Trophoblast cell (in vitro differentiated cells and primary cell): ENCODE measurements around the gene PRKCE.

Source experiments
- DNase-seq, 2 donors: peaks; one replicate each; pipeline ENCODE4 v3.0.0-alpha.2; 2016
- H2AFZ ChIP-seq: 2 replicates; pipeline ENCODE4 v1.6.1; 2013; ENCODE audit warnings: low read length, moderate library complexity, mild to moderate bottlenecking; ENCODE audit not compliant: insufficient read depth, poor library complexity
- H2AK5ac ChIP-seq: 2 replicates; pipeline ENCODE4 v1.6.1; 2013; ENCODE audit warnings: mild to moderate bottlenecking, low read length
- H2BK120ac ChIP-seq: 2 replicates; pipeline ENCODE4 v1.6.1; 2013; ENCODE audit warnings: low read length, mild to moderate bottlenecking, moderate library complexity; ENCODE audit not compliant: insufficient read depth, poor library complexity
- H2BK12ac ChIP-seq: 2 replicates; pipeline ENCODE4 v1.6.1; 2013; ENCODE audit warnings: mild to moderate bottlenecking, low read length, moderate library complexity
- H2BK5ac ChIP-seq: 2 replicates; pipeline ENCODE4 v1.6.1; 2013; ENCODE audit warnings: low read length, low read depth, moderate library complexity, mild to moderate bottlenecking; ENCODE audit not compliant: poor library complexity
- H3K14ac ChIP-seq: 2 replicates; pipeline ENCODE4 v1.6.1; 2013; ENCODE audit warnings: mild to moderate bottlenecking, low read length
- H3K18ac ChIP-seq: 2 replicates; pipeline ENCODE4 v1.6.1; 2013; ENCODE audit warnings: mild to moderate bottlenecking, low read length
- H3K23ac ChIP-seq: 2 replicates; pipeline ENCODE4 v1.6.1; 2013; ENCODE audit warnings: low read length
- H3K27ac ChIP-seq: 2 replicates; pipeline ENCODE4 v1.5.1; 2013; ENCODE audit warnings: low read depth, mild to moderate bottlenecking, inconsistent platforms, low read length, moderate library complexity
- H3K27me3 ChIP-seq: 2 replicates; pipeline ENCODE4 v1.6.1; 2013; ENCODE audit warnings: inconsistent platforms, mild to moderate bottlenecking, low read length, moderate library complexity; ENCODE audit not compliant: insufficient read depth
- H3K36me3 ChIP-seq, 2 experiments: 1 replicate in 1 of 2; 2 replicates in 1 of 2; pipeline ENCODE4 v1.6.1; 2013; ENCODE audit warnings: low read length in 2 of 2, mild to moderate bottlenecking in 2 of 2, moderate library complexity in 1 of 2; ENCODE audit not compliant: insufficient read depth in 2 of 2, control insufficient read depth in 1 of 2
- H3K4ac ChIP-seq: 2 replicates; pipeline ENCODE4 v1.6.1; 2013; ENCODE audit warnings: low read depth, mild to moderate bottlenecking, low read length, moderate library complexity
- H3K4me1 ChIP-seq, 2 experiments: 1 replicate in 1 of 2; 2 replicates in 1 of 2; pipeline ENCODE4 v1.6.1; 2013; ENCODE audit warnings: low read length in 2 of 2, mild to moderate bottlenecking in 2 of 2, moderate library complexity in 1 of 2; ENCODE audit not compliant: insufficient read depth in 2 of 2, control insufficient read depth in 1 of 2
- H3K4me2 ChIP-seq: 2 replicates; pipeline ENCODE4 v1.6.1; 2013; ENCODE audit warnings: inconsistent platforms, mild to moderate bottlenecking, low read length, moderate library complexity
- H3K4me3 ChIP-seq: 2 replicates; pipeline ENCODE4 v1.5.1; 2013; ENCODE audit warnings: mild to moderate bottlenecking, low read depth, low read length, inconsistent platforms
- H3K79me1 ChIP-seq: one replicate; pipeline ENCODE4 v1.6.1; 2013; ENCODE audit warnings: low read length
- H3K79me2 ChIP-seq: 2 replicates; pipeline ENCODE4 v1.6.1; 2013; ENCODE audit warnings: low read length, mild to moderate bottlenecking; ENCODE audit not compliant: control insufficient read depth, insufficient read depth, poor library complexity
- H3K9ac ChIP-seq: 2 replicates; pipeline ENCODE4 v1.6.1; 2013; ENCODE audit warnings: mild to moderate bottlenecking, low read length
- H3K9me3 ChIP-seq: 2 replicates; pipeline ENCODE4 v1.6.1; 2013; ENCODE audit warnings: low read depth, mild to moderate bottlenecking, control low read depth, inconsistent platforms, low read length; ENCODE audit not compliant: insufficient read depth
- H4K12ac ChIP-seq: 2 replicates; pipeline ENCODE4 v1.6.1; 2013; ENCODE audit warnings: low read depth, mild to moderate bottlenecking, low read length, moderate library complexity
- H4K8ac ChIP-seq: 2 replicates; pipeline ENCODE4 v1.6.1; 2013; ENCODE audit warnings: low read depth, mild to moderate bottlenecking, low read length, moderate library complexity
- H4K91ac ChIP-seq: one replicate; pipeline ENCODE4 v1.6.1; 2013; ENCODE audit warnings: low read depth, mild to moderate bottlenecking, low read length, moderate library complexity
- WGBS: extraction: QIAGEN DNeasy Blood & Tissue Kit; methylation state at CpG from one replicate; pipeline ENCODE4 v1.1.7; 2013; ENCODE audit warnings: missing lambda C conversion rate; ENCODE audit not compliant: insufficient read length, insufficient coverage; ENCODE audit errors: extremely low coverage; 5-methylcytosine and 5-hydroxymethylcytosine counted together

PRKCE gene

GRCh38 chr2:45898819-45899218 is 247.3 kb downstream of the PRKCE start:
- Histone ChIP-seq H3K4me3 (no peak overlapping the region), H3K4me1 (no peaks in the 10 kb centered on the region), H3K79me1 (no peaks in the 10 kb centered on the region), H2BK12ac (no peak overlapping the region), H4K12ac (no peak overlapping the region), H3K4me2 (no peak overlapping the region), H2AK5ac (no peak overlapping the region), H4K8ac (no peak overlapping the region), H3K27me3 (no peaks in the 10 kb centered on the region), H3K18ac (no peak overlapping the region), H3K27ac (no peak overlapping the region), H3K23ac (no peak overlapping the region), H4K91ac (no peak overlapping the region), H3K14ac (no peak overlapping the region), H3K9me3 (no peaks in the 10 kb centered on the region), H3K79me2 (no peaks in the 10 kb centered on the region), H3K4ac (no peak overlapping the region), H3K9ac (no peak overlapping the region), H3K36me3 (no peaks in the 10 kb centered on the region), H2BK120ac (no peak overlapping the region), H2AFZ (no peak overlapping the region), H2BK5ac (no peak overlapping the region)
- no peak for DNase-seq
- WGBS: no CpG with 5 or more reads among the region's 3 CpGs

- H3K36me3 ChIP-seq: no peaks in the 10 kb centered on the region
- no peak overlapping the region for H3K14ac ChIP-seq
- H3K4me2 ChIP-seq: no peak overlapping the region
- no peaks in the 10 kb centered on the region for H3K79me1 ChIP-seq
- H3K4ac ChIP-seq: no peak overlapping the region
- no peak overlapping the region for H3K27ac ChIP-seq
- H3K9me3 ChIP-seq: no peaks in the 10 kb centered on the region
- no peaks in the 10 kb centered on the region for H3K27me3 ChIP-seq
- WGBS: no CpG with 5 or more reads among the region's 5 CpGs
- H4K91ac ChIP-seq: no peak overlapping the region
- no peak overlapping the region for H3K18ac ChIP-seq
- H3K4me3 ChIP-seq: no peak overlapping the region
- no peaks in the 10 kb centered on the region for H3K79me2 ChIP-seq
- no peak overlapping the region for H3K9ac ChIP-seq
- no peak overlapping the region for H2AFZ ChIP-seq
- H3K23ac ChIP-seq: no peak overlapping the region
- H2AK5ac ChIP-seq: no peak overlapping the region
- no peak overlapping the region for H2BK120ac ChIP-seq
- H2BK12ac ChIP-seq: no peak overlapping the region
- no peak for DNase-seq
- no peak overlapping the region for H2BK5ac ChIP-seq
- no peaks in the 10 kb centered on the region for H3K4me1 ChIP-seq
- H4K12ac ChIP-seq: no peak overlapping the region
- H4K8ac ChIP-seq: no peak overlapping the region
Measured at GRCh38 chr2:45899926-45900325, 248.5 kb downstream of the PRKCE start.

- no peak overlapping the region for H3K4me3 ChIP-seq
- no peak for DNase-seq
- H4K8ac ChIP-seq: no peak overlapping the region
- H3K9me3 ChIP-seq: no peaks in the 10 kb centered on the region
- no peak overlapping the region for H2AK5ac ChIP-seq
- H2BK120ac ChIP-seq: no peak overlapping the region
- no CpG with 5 or more reads among the region's 7 CpGs for WGBS
- H2AFZ ChIP-seq: no peak overlapping the region
- no peak overlapping the region for H4K12ac ChIP-seq
- H4K91ac ChIP-seq: no peak overlapping the region
- H3K27ac ChIP-seq: no peak overlapping the region
- H3K36me3 ChIP-seq: no peaks in the 10 kb centered on the region
- no peak overlapping the region for H2BK5ac ChIP-seq
- H2BK12ac ChIP-seq: no peak overlapping the region
- no peaks in the 10 kb centered on the region for H3K79me1 ChIP-seq
- H3K9ac ChIP-seq: no peak overlapping the region
- H3K4ac ChIP-seq: no peak overlapping the region
- no peak overlapping the region for H3K14ac ChIP-seq
- no peak overlapping the region for H3K23ac ChIP-seq
- no peak overlapping the region for H3K4me2 ChIP-seq
- H3K79me2 ChIP-seq: no peaks in the 10 kb centered on the region
- no peaks in the 10 kb centered on the region for H3K27me3 ChIP-seq
- no peak overlapping the region for H3K18ac ChIP-seq
- H3K4me1 ChIP-seq: no peaks in the 10 kb centered on the region
Measured at GRCh38 chr2:45901468-45902032, 250.1 kb downstream of the PRKCE start.

GRCh38 chr2:45902380-45902779 is 250.9 kb downstream of the PRKCE start:
- Histone ChIP-seq H3K79me1 (no peaks in the 10 kb centered on the region), H4K12ac (no peak overlapping the region), H3K18ac (no peak overlapping the region), H3K79me2 (no peaks in the 10 kb centered on the region), H3K23ac (no peak overlapping the region), H2BK12ac (no peak overlapping the region), H3K27me3 (no peaks in the 10 kb centered on the region), H3K4me2 (no peak overlapping the region), H3K9me3 (no peaks in the 10 kb centered on the region), H4K91ac (no peak overlapping the region), H3K4ac (no peak overlapping the region), H3K14ac (no peak overlapping the region), H3K36me3 (no peaks in the 10 kb centered on the region), H3K9ac (no peak overlapping the region), H4K8ac (no peak overlapping the region), H3K4me1 (no peaks in the 10 kb centered on the region), H2AK5ac (no peak overlapping the region), H2AFZ (no peak overlapping the region), H3K27ac (no peak overlapping the region), H2BK5ac (no peak overlapping the region), H3K4me3 (no peak overlapping the region), H2BK120ac (no peak overlapping the region)
- DNase-seq: no peak
